ENCODE data around the gene INPP1.
A peak's percentile ranks its signal among the peaks of the same experiment; 100 is the strongest.
"Not testable (repeated sequence)": the region's sequence is repeated elsewhere in the genome, so short reads cannot be mapped to it uniquely, and the experiment has no call there.

Gene INPP1

DNA sequence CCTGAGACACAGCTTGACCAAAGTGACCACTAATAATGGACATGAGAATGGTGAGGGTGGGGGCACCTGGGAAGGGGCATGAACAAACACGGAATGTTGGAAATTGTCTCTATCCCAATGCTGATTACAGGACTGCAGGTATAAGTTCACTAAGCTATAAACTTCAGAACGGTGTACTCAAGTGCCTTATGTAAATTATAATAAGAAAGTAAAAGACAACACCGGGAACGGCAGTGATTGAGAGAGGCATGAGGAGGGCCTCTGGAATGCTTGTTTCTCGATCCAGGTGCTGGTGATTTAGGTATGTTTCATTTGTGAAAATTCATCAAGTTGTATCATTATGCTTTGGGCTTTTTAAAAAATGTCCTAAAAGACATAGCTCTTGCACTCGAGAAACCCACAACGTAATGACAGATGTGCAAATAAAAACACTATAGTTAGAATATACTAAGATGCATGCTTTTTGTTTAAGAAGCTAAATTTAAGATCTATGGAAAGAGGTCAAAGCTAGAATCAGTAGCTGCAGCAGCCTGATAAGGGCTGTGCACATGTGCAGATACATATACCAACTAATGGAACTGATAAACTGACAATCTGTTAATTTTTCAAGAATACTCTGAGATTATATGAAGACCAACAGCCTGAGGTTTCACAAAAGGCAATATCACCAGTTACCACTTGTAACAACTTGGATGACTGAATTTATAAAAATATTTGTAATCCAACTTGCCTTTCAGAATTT is 31.3 kb upstream of the INPP1 start:
- no peak for DNase-seq (ENCODE audit: low read depth)
- H3K4me3 ChIP-seq (ENCODE audit: control insufficient read depth, low read depth, low read length), result no peak overlapping the region
- no peak for TF ChIP-seq CTCF (conservative IDR thresholded peaks at IDR 0.05; ENCODE audit: control insufficient read depth, insufficient read depth, low read depth, low read length)

DNA sequence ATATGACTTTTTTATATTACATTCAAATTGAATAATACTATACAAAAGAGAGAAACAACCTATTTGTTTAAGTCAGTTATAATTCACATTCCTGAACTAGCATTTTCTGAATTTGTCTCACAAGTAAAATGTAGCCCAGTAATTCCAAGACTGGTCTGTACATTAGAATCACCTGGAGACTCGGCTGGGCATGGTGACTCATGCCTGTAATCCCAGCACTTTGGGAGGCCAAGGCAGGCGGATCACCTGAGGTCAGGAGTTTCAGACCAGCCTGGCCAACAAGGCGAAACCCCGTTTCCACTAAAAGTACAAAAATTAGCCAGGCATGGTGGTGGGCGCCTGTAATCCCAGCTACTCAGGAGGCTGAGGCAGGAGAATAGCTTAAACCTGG is 30.8 kb upstream of the INPP1 start:
- not testable (repeated sequence) for DNase-seq (ENCODE audit: low read depth); H3K4me3 ChIP-seq (ENCODE audit: control insufficient read depth, low read depth, low read length)

GRCh38 chr2:190313880-190314279 is 29.5 kb upstream of the INPP1 start:
- no peak for TF ChIP-seq CTCF (conservative IDR thresholded peaks at IDR 0.05; ENCODE audit: control insufficient read depth, insufficient read depth, low read depth, low read length)
- no peak for DNase-seq (ENCODE audit: low read depth)
- H3K4me3 ChIP-seq (ENCODE audit: control insufficient read depth, low read depth, low read length), result no peak overlapping the region

DNA sequence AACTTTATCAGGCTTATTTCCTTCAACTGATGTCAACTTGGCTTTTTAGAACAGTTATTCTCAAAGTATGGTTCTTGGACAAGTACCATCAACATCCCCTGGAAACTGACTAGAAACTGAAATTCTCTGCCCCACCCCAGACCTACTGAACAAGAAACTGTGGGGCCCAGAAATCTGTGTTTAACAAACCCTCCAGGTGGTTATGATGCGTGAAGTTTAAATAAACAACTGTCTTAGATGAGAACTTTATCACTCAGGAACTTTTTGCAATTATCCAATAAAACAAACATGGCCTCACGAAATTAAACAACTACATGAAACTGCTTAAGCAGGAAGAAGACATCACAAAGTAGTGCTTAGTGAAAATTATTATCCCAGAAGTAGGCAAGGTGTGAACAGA is 28.1 kb upstream of the INPP1 start:
- H3K4me3 ChIP-seq (ENCODE audit: control insufficient read depth, low read depth, low read length), result no peak overlapping the region
- TF ChIP-seq CTCF (conservative IDR thresholded peaks at IDR 0.05; ENCODE audit: control insufficient read depth, insufficient read depth, low read depth, low read length), result no peak
- no peak for DNase-seq (ENCODE audit: low read depth)

- no peak for TF ChIP-seq CTCF (conservative IDR thresholded peaks at IDR 0.05; ENCODE audit: control insufficient read depth, insufficient read depth, low read depth, low read length)
- peak overlapping the region; percentile 94 for H3K4me3 ChIP-seq (ENCODE audit: control insufficient read depth, low read depth, low read length)
- peak; percentile 10 for DNase-seq (ENCODE audit: low read depth)
Observed at GRCh38 chr2:190318514-190318913, 24.9 kb upstream of the INPP1 start.

GRCh38 chr2:190318931-190319554 is 24.3 kb upstream of the INPP1 start:
- DNase-seq (ENCODE audit: low read depth), result no peak
- no peak for TF ChIP-seq CTCF (conservative IDR thresholded peaks at IDR 0.05; ENCODE audit: control insufficient read depth, insufficient read depth, low read depth, low read length)
- H3K4me3 ChIP-seq (ENCODE audit: control insufficient read depth, low read depth, low read length), result peak overlapping the region; percentile 94
